CD4-positive, alpha-beta T cell (primary cell): ENCODE data around the gene PRR14. TPM values are rescaled to one million over a fixed set of nuclear protein-coding genes. Genes with fewer than 3 reads are reported as not detected.

Experiments
- ATAC-seq: fragments of 200-7000 bp; cut with Tn5 transposase; one replicate; pipeline ENCODE4 v1.10.0; 2022; ENCODE audit warnings: mild to moderate bottlenecking; ENCODE audit not compliant: poor library complexity
- CTCF ChIA-PET: fragments of 350-600 bp; sonication (Branson Sonifier 250); formaldehyde crosslinking; loops from one replicate; lab custom pipeline; 2021; ENCODE audit warnings: antibody characterized with exemption, inconsistent platforms; lab: Charles Lee
- POLR2A ChIA-PET: fragments of 350-600 bp; sonication (Branson Sonifier 250); formaldehyde crosslinking; loops from one replicate; lab custom pipeline; 2021; ENCODE audit warnings: antibody characterized with exemption, inconsistent platforms; lab: Charles Lee
- DNase-seq, 14 experiments: peaks; one replicate each; pipeline ENCODE4 v3.0.0-alpha.2; 2013 to 2020; ENCODE audit warnings: mixed read lengths in 2 of 14
- H3K27ac ChIP-seq, 2 donors: one replicate each; pipeline versions ENCODE4 v1.5.1 to v1.7.0; 2013; ENCODE audit warnings: low read length in 2 of 2, low read depth in 1 of 2, mild to moderate bottlenecking in 1 of 2
- H3K27me3 ChIP-seq, 2 experiments: 1 replicate in 1 of 2; 2 replicates in 1 of 2; pipeline versions ENCODE4 v1.6.1 to v1.7.0; 2013; ENCODE audit warnings: low read length in 2 of 2, control low read depth in 1 of 2, mild to moderate bottlenecking in 1 of 2, moderate library complexity in 1 of 2; ENCODE audit not compliant: insufficient read depth in 2 of 2, control insufficient read depth in 1 of 2
- H3K36me3 ChIP-seq: one replicate; pipeline ENCODE4 v1.6.1; 2013; ENCODE audit warnings: low read length, control low read depth; ENCODE audit not compliant: insufficient read depth
- H3K4me1 ChIP-seq: one replicate; pipeline ENCODE4 v1.6.1; 2013; ENCODE audit warnings: low read length, control low read depth; ENCODE audit not compliant: insufficient read depth
- H3K4me3 ChIP-seq: one replicate; pipeline ENCODE4 v1.5.1; 2013; ENCODE audit warnings: mild to moderate bottlenecking, low read length, moderate library complexity
- H3K9me3 ChIP-seq, 2 experiments: 1 replicate in 1 of 2; 2 replicates in 1 of 2; pipeline versions ENCODE4 v1.6.1 to v1.7.0; 2013; ENCODE audit warnings: low read length in 2 of 2, mild to moderate bottlenecking in 2 of 2, control low read depth in 1 of 2, moderate library complexity in 1 of 2; ENCODE audit not compliant: control insufficient read depth in 1 of 2, insufficient read depth in 1 of 2
- H3K27ac Mint-ChIP-seq: one replicate; pipeline ENCODE4 v1.8.0; 2020; ENCODE audit warnings: mixed read lengths
- H3K27me3 Mint-ChIP-seq: one replicate; pipeline ENCODE4 v1.8.0; 2021; ENCODE audit warnings: mixed read lengths
- H3K36me3 Mint-ChIP-seq: one replicate; pipeline ENCODE4 v1.8.0; 2021; ENCODE audit warnings: low read depth, mixed read lengths
- H3K4me1 Mint-ChIP-seq: one replicate; pipeline ENCODE4 v1.8.0; 2021; ENCODE audit warnings: low read depth, mixed read lengths
- H3K4me3 Mint-ChIP-seq: one replicate; pipeline ENCODE4 v1.8.0; 2020; ENCODE audit warnings: mild to moderate bottlenecking, mixed read lengths
- H3K9me3 Mint-ChIP-seq: one replicate; pipeline ENCODE4 v1.8.0; 2020; ENCODE audit warnings: mixed read lengths
- CTCF ChIP-seq: fragments of 200-600 bp; IDR thresholded peaks from one replicate; pipeline ENCODE4 v1.8.0; 2022; ENCODE audit warnings: antibody characterized with exemption, mild to moderate bottlenecking
- intact Hi-C, 2 experiments: fragments of 100-400 bp; cut with DNase I in 1 of 2; cut with micrococcal nuclease in 1 of 2; formaldehyde crosslinking; loops; one replicate each; pipeline versions ENCODE4 v1.15.1 to v1.9.0; 2023 to 2025; cut with DNase I, micrococcal nuclease
- total RNA-seq, 174 experiments: library from RNA in 2 of 174; stranded (reverse) in 2 of 174; gene quantifications; one replicate each; pipeline ENCODE4 v1.2.3 and lab custom pipeline; 2021 to 2026

Gene PRR14
- total RNA-seq, 2 experiments from 2014 or later = 50.2 to 51.7 TPM

DNA sequence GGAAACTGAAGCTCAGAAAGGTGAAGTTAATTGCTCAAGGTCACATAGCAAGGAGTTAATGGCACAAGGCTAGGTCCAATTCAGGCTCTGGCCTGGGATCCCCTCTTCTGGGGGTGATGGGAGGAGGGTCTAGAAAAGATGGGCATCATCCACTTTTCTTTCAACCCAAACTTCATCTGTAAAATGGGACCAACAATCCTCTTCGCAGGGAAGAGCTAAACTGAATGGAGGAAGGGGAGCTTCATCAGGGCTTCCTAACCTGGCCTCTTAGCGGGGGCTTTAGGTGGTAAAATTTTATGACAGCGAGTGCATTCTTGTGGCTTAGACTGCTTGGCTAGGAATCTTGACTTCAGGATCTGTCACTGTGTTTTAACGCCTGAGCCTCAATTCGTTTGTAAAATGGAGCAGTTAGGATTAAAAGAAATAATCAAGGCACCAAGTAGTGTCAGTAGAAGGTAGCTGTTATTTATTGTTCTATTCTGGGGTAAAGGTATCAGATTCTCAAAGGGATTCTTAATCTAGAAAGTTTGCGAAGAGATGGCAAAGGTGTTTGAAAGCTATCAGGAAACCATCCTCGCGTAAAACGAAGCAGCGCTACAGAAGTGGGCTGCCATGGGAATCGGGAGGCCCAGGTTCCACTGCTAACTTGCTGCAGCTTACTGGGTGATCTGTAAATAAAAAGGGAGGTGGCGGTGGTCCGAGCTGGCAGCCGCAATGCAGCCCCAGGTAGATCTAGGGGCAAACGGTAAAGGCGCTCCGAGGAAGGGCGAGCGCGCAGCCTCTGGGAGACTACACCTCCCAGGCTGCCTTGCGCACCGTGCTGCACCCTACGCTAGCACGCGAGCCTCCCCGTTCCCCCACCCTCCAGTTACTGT lies 46.7 kb downstream of the PRR14 start:
- Histone ChIP-seq H3K4me1 (peaks cover 40% of the 10 kb centered on the region), H3K36me3 (peaks cover 21% of the 10 kb centered on the region), H3K27ac (peak overlapping the region; percentile 100), H3K9me3 (no peaks in the 10 kb centered on the region), H3K4me3 (peak overlapping the region; percentile 97), H3K27me3 (no peaks in the 10 kb centered on the region)
- H3K4me3 Mint-ChIP-seq = peak overlapping the region; percentile 98
- CTCF ChIA-PET = interaction anchor here (0.6 to 2.2 kb wide), 4 partner anchors 39 to 608 kb away, joined by 3 to 16 read pairs (median 10); partner anchors contain the start of genes FBRS and PRR14
- ATAC-seq (peak; percentile 83), DNase-seq (no peak)
- no peaks in the 10 kb centered on the region for H3K27me3 Mint-ChIP-seq
- no peaks in the 10 kb centered on the region for H3K9me3 Mint-ChIP-seq
- intact Hi-C loops = loop anchor here (1.0 to 10.0 kb wide), 10 partner anchors 39 to 703 kb away; partner anchors contain the start of genes FBRS (in 2 of the 2), HIRIP3 (in 1 of the 2), INO80E (in 1 of the 2) and PHKG2 (in 1 of the 2)
- H3K27ac Mint-ChIP-seq = peak overlapping the region; percentile 100
- TF ChIP-seq CTCF = no peak
- H3K4me1 Mint-ChIP-seq = peaks cover 40% of the 10 kb centered on the region
- POLR2A ChIA-PET = interaction anchor here (0.7 to 6.8 kb wide), 11 partner anchors 38 to 632 kb away, joined by 3 to 82 read pairs (median 4); partner anchors contain the start of genes ALDOA, DCTPP1, FBRS and PHKG2
- H3K36me3 Mint-ChIP-seq = peaks cover 39% of the 10 kb centered on the region

DNA sequence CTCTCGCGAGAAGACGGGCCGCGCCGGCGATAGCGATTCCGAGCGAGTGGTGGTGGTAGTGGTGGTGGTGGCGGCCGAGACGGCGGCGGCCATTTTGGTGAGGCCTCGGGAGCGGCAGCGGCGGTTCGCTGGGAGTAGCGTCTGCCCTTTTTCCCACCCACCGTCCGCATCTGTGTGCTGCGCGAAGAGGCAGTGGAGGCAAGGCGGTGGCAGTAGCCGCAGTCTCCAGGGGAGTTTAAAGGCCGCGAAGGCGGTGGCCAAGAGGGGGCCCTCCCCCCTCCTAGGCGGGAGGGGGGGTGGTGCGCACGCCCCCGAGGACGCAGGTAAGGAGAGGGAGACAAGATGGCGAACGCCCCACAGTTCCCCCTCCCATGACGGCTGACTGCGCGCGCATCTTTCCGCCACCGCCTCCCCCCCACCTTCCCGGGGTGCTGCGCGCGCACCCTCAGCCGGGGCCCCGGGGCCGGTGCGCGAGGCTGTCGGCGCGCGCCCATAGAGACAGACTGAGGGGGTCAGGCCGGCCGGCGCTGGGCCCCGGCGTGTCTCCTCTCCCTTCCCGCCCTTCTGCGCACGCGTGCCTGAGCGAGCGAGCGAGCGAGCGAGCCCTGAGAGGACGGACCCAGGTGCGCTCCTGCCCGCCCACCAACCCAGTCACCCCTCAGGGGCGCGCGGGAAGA lies 47.5 kb downstream of the PRR14 start:
- CTCF ChIA-PET = interaction anchor here (1.3 to 2.2 kb wide), 3 partner anchors 39 to 70 kb away, joined by 5 to 16 read pairs (median 14); partner anchors contain the start of genes FBRS and PRR14
- POLR2A ChIA-PET = interaction anchor here (0.7 to 6.8 kb wide), 13 partner anchors 17 to 633 kb away, joined by 3 to 82 read pairs (median 6); partner anchors contain the start of genes ALDOA, DCTPP1, FBRS and PHKG2
- H3K9me3 Mint-ChIP-seq = no peaks in the 10 kb centered on the region

More for the DNA sequence above, 47.5 kb downstream of the PRR14 start:
- peak overlapping the region; percentile 100 for H3K27ac ChIP-seq
- H3K4me3 ChIP-seq = peak overlapping the region; percentile 97
- intact Hi-C loops = loop anchor here (1.0 to 10.0 kb wide), 10 partner anchors 40 to 703 kb away; partner anchors contain the start of genes FBRS (in 2 of the 2), HIRIP3 (in 1 of the 2), INO80E (in 1 of the 2) and PHKG2 (in 1 of the 2)
- peak; percentile 75 for ATAC-seq
- H3K36me3 ChIP-seq = peaks cover 29% of the 10 kb centered on the region
- no peaks in the 10 kb centered on the region for H3K27me3 Mint-ChIP-seq
- TF ChIP-seq CTCF = no peak
- H3K4me1 ChIP-seq = peaks cover 38% of the 10 kb centered on the region
- peak; percentile 97 to 100 (median 99) for DNase-seq
- H3K36me3 Mint-ChIP-seq = peaks cover 47% of the 10 kb centered on the region
- peaks cover 37% of the 10 kb centered on the region for H3K4me1 Mint-ChIP-seq
- H3K27ac Mint-ChIP-seq = peak overlapping the region; percentile 100
- peak overlapping the region; percentile 98 for H3K4me3 Mint-ChIP-seq
- H3K27me3 ChIP-seq = no peaks in the 10 kb centered on the region
- H3K9me3 ChIP-seq = no peaks in the 10 kb centered on the region
